Epithelial cell of proximal tubule (primary cell): ENCODE measurements around the gene NODAL. TPM values are rescaled to one million over a fixed set of nuclear protein-coding genes. Genes with fewer than 3 reads are reported as not detected.

Experiments
- DNase-seq: peaks from one replicate; pipeline ENCODE4 v3.0.0-alpha.2; 2011; ENCODE audit warnings: low read depth
- H3K4me3 ChIP-seq: 2 replicates; pipeline ENCODE4 v1.5.1; 2011; ENCODE audit warnings: low read depth, mild to moderate bottlenecking, low read length
- total RNA-seq: library from RNA; depleted of rRNA; stranded (reverse); fragments of >200 nt; gene quantifications from 2 replicates; pipeline ENCODE4 v1.2.3, GENCODE V29; 2015
- TF ChIP-seq, protein P1 (sequence below): conservative IDR thresholded peaks from 2 replicates; pipeline ENCODE4 v1.5.1; 2012; ENCODE audit warnings: low read depth, mild to moderate bottlenecking, low read length

Gene NODAL
- total RNA-seq, 1 donor from 2014 or later = not detected

- TF ChIP-seq, protein P1, sequence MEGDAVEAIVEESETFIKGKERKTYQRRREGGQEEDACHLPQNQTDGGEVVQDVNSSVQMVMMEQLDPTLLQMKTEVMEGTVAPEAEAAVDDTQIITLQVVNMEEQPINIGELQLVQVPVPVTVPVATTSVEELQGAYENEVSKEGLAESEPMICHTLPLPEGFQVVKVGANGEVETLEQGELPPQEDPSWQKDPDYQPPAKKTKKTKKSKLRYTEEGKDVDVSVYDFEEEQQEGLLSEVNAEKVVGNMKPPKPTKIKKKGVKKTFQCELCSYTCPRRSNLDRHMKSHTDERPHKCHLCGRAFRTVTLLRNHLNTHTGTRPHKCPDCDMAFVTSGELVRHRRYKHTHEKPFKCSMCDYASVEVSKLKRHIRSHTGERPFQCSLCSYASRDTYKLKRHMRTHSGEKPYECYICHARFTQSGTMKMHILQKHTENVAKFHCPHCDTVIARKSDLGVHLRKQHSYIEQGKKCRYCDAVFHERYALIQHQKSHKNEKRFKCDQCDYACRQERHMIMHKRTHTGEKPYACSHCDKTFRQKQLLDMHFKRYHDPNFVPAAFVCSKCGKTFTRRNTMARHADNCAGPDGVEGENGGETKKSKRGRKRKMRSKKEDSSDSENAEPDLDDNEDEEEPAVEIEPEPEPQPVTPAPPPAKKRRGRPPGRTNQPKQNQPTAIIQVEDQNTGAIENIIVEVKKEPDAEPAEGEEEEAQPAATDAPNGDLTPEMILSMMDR = no peak
- DNase-seq = no peak
- H3K4me3 ChIP-seq = no peak overlapping the region
These were observed 34.2 kb upstream of the NODAL start for GRCh38 chr10:70475661-70476060.

GRCh38 chr10:70474780-70475179 lies 33.3 kb upstream of the NODAL start:
- no peak overlapping the region for H3K4me3 ChIP-seq
- TF ChIP-seq, protein P1 = no peak
- no peak for DNase-seq

GRCh38 chr10:70472799-70473454 lies 31.4 kb upstream of the NODAL start:
- no peak overlapping the region for H3K4me3 ChIP-seq
- TF ChIP-seq, protein P1 = no peak
- DNase-seq = no peak

- no peak for DNase-seq
- TF ChIP-seq, protein P1 = no peak
- H3K4me3 ChIP-seq = no peak overlapping the region
These were observed 25.5 kb upstream of the NODAL start for GRCh38 chr10:70466951-70467350.

- TF ChIP-seq, protein P1 = no peak
- DNase-seq = no peak
- no peak overlapping the region for H3K4me3 ChIP-seq
These were observed 24.4 kb upstream of the NODAL start for GRCh38 chr10:70465832-70466231.

DNA sequence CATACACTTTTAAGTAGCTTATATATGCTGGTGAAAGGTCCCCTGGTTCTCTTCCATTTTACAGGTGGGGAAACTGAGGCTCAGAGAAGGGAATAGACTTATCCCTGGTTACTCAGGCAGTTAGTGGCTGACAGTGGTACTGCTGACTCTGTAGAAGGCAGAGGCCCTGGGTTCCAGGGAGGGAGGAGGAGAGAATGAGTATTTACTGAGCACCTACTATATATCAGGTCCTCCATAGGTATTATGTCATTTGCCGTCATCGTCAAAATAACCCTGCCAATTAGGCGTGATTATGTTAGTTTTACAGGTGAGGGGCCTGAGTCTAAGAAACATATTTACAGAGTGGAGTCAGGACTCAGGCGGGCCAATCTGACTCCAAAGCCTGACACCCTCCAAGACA lies 23.8 kb upstream of the NODAL start:
- no peak for DNase-seq
- no peak overlapping the region for H3K4me3 ChIP-seq
- TF ChIP-seq, protein P1 = no peak

DNA sequence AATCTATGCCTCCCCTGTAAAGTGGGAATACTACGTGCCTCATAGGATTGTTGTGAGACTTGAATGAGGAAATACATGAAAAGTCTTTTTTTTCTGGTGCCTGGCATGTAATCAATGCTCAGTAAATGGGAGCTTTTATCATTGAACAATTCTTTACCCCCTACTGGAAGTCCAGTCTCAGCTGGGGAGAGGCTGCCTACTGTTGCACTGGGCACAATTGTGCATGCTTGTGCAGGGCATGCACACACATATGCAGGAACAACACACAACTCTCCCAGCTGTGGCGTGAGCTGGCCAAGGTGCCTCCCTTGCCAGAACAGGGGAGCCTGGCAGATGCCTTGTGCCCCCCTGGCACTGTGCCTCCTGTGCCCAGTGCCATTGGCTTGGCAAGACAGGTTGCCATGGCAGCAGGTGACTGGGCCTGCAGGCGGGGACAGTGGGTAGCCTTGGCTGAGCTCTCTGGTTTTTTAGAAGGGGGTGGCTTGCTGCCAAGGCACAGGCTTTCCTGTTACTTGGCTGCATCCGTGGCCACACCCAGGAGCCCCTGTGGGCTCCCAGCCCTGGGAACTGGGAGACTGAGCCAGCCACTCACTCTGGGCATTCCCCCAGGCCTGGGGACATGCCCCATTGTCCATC lies 21.0 kb upstream of the NODAL start:
- no peak overlapping the region for H3K4me3 ChIP-seq
- TF ChIP-seq, protein P1 = no peak
- DNase-seq = no peak
